ENCODE measurements around the gene AGPAT1.

Gene AGPAT1

GRCh38 chr6:32210191-32210601 lies 34.3 kb upstream of the AGPAT1 start:
- no peak for TF ChIP-seq CTCF (conservative IDR thresholded peaks at IDR 0.05; ENCODE audit: low read depth, low read length)
- no peak for DNase-seq (ENCODE audit: low read depth)

GRCh38 chr6:32208996-32209395 lies 33.1 kb upstream of the AGPAT1 start:
- TF ChIP-seq CTCF (conservative IDR thresholded peaks at IDR 0.05; ENCODE audit: low read depth, low read length) = no peak
- DNase-seq (ENCODE audit: low read depth) = no peak
- no peak overlapping the region for H3K4me3 ChIP-seq (ENCODE audit: low read length)

More at GRCh38 chr6:32210191-32210601, 34.3 kb upstream of the AGPAT1 start:
- no peak overlapping the region for H3K4me3 ChIP-seq (ENCODE audit: low read length)

- no peak for DNase-seq (ENCODE audit: low read depth)
- no peak for TF ChIP-seq CTCF (conservative IDR thresholded peaks at IDR 0.05; ENCODE audit: low read depth, low read length)
- no peak overlapping the region for H3K4me3 ChIP-seq (ENCODE audit: low read length)
Observed at GRCh38 chr6:32204268-32204715, 28.4 kb upstream of the AGPAT1 start.

GRCh38 chr6:32203426-32204267 lies 27.8 kb upstream of the AGPAT1 start:
- no peak overlapping the region for H3K4me3 ChIP-seq (ENCODE audit: low read length)
- DNase-seq (ENCODE audit: low read depth) = no peak
- no peak for TF ChIP-seq CTCF (conservative IDR thresholded peaks at IDR 0.05; ENCODE audit: low read depth, low read length)

GRCh38 chr6:32202186-32202585 lies 26.3 kb upstream of the AGPAT1 start:
- H3K4me3 ChIP-seq (ENCODE audit: low read length) = no peak overlapping the region
- TF ChIP-seq CTCF (conservative IDR thresholded peaks at IDR 0.05; ENCODE audit: low read depth, low read length) = no peak
- no peak for DNase-seq (ENCODE audit: low read depth)

GRCh38 chr6:32200711-32201475 lies 25.0 kb upstream of the AGPAT1 start:
- H3K4me3 ChIP-seq (ENCODE audit: low read length) = no peak overlapping the region

More at GRCh38 chr6:32200711-32201475, 25.0 kb upstream of the AGPAT1 start:
- DNase-seq (ENCODE audit: low read depth) = no peak
- TF ChIP-seq CTCF (conservative IDR thresholded peaks at IDR 0.05; ENCODE audit: low read depth, low read length) = no peak

All from retinal pigment epithelial cell (primary cell).